Measurements from ENCODE around the gene MYO5A.
A peak's percentile ranks its signal among the peaks of the same experiment; 100 is the strongest.
"Not testable (repeated sequence)": the region's sequence is repeated elsewhere in the genome, so short reads cannot be mapped to it uniquely, and the experiment has no call there.

MYO5A gene

GRCh38 chr15:52540374-52541012 is 11.8 kb upstream of the MYO5A start:
- DNase-seq (ENCODE audit: low read depth): no peak

- DNase-seq (ENCODE audit: low read depth): no peak
Measured at GRCh38 chr15:52537459-52537858, 8.8 kb upstream of the MYO5A start.

GRCh38 chr15:52532427-52532826 is 3.7 kb upstream of the MYO5A start:
- no peak for DNase-seq (ENCODE audit: low read depth)

DNA sequence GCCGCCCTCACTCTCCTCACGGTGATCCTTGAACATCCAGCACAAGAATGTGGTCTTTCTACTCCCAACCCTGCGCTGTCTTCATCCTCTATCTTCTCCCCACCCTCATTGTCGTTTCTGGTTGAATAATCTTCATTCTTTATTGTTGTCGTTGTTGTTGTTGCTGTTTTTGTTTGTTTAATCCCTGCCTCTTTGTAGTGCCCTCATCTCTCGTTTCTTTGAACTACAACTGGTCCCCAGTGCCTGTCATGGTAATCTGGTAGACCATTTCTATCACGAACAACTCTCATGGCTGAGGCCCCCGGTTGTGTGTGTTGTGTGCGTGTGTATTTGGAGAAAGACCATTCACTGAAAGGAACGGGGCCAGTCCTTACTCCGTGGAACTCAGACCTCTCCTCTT is 1.3 kb upstream of the MYO5A start:
- no peak for DNase-seq (ENCODE audit: low read depth)

DNA sequence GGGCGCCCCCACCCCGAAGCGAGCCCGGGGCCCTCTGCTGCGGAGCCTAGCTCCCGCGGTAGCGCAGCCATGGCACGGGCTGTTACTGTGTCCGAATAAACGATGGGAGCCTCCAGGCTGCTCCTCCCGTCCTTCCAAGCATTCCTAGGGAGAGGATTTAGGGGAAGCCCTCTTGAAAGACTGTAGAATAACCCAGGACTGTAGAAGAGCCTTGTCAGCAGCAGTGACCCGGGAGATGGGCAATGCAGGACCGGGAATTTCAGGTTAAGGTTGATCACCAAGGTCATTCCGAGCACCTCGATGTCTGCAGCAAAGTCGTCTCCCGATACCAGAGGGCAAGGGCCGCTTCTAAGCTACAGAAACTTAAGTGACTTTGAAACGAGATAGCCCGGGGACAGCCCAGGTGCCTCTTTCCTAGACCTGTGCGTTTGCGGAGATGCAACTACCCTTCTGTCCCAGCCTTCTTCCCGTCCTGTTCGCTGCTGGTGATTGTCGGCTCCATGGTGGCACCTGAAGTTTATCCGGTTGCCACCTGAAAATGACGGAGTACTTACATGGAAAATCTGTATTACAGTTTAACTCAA is 753 bp upstream of the MYO5A start:
- no peak for DNase-seq (ENCODE audit: low read depth)

DNA sequence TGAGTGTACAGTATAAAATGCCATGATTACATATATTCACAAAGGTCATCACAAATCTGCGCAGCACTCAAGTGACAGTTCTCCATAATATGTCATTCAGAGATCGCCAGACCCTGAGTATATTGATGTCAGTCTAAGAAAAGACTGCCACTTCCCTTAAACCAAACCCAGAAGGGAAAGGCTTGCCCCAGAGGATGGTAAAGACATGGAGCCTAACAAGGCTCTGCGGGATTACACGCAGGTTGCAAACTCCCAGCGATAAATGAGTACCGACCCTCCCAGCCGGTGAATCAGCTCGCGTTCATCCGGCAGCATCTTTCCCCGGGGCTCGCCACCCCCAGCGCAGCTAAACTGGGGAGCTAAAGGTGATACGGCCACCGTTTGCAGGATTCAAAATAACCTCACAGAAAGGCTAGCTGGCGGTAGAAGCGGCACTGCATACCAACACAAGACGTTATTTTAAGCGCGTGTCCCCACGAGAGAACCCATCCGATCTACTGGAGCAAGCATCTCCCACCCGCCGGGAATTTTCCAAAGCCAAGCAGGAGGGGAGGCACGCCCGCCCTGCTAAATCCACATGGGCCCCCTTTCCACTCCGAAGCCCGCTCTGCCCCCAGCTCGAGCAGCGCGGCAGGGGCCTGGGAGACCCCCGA is 643 bp downstream of the MYO5A start:
- DNase-seq (ENCODE audit: low read depth): no peak

DNA sequence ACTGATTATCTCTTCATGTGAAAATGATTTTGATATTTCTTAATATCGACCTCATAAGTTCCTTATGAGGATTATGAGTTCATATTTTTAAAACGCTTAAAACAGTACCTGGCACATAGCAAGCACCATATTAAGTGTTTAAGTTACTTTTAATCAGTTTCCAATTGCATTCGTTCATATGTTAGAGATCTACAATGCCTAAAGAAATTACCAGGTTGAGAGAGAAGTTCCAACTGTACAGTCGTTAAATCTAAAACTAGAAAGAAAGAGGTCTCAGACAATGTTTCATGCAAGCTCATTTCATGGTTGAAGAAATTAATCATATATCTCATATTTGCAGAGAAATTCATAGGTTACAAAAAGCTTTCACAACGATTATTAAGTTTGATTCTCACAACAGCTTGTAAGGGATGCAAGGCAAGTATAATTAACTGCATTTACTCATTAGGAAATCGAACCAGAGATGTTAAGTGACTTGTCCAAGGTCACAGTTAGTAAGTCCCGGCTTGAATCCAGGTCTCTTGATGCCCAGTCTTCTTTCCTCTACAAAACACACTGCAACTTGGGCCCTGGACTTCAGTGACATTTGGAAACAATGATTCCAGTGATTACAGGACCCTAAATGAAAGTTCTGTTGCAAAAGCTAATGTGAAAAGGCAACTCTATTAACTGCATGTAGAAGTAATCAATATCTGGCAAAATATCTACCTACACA is 1.3 kb downstream of the MYO5A start:
- DNase-seq (ENCODE audit: low read depth): no peak

DNA sequence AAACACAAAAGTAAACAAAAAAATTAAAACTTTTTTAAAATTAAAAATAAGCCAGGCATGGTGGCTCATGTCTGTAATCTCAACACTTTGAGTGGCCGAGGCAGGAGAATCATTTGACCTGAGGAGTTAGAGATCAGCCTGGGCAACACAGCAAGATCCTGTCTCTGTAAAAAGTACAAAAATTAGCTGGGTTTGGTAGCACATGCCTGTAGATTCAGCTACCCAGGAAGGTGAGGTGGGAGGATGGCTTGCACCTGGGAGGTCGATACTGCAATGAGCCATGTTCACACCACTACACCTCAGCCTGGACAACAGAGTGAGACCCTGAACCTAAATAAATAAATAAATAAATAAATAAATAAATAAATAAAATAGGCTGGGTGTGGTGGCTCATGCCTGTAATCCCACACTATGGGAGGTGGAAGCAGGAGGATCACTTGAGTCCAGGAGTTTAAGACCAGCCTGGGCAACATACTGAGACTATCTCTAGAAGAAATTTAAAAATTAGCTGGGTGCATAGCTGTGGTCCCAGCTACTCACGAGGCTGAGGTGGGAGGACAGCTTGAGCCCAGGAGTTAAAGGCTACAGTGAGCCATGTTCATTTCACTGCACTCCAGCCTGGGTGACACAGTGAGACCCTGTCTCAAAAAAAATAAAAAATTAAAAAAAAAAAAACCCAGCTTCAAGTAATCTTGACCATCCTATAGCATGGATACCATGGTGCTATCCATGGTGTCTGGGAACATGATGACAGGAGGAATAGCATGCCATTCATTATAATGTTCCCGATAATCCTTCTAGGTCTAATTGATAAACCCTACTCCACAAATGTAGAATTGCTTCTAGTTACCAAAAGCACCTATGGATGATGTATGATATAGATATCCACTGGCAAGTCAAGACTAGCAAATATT is 4.2 kb downstream of the MYO5A start:
- no peak for DNase-seq (ENCODE audit: low read depth)

DNA sequence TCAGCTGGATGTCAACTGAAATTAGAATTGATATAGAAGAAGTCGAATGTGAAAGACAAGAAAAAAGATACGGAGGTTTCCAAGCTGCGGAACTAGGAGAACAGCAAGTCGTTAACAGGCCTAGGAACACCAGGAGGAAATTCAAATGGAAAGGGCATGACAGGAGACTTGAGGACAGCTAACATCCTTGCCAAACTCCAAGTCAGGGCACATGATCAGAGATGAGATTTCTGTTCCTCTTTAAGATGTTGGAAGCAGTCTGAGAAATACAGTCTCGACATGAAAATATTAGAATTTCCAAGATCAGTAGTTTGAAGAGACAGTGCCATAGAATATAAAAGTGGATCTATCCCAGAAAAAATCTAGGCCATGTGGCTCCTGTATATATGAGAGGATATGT is 5.0 kb downstream of the MYO5A start:
- DNase-seq (ENCODE audit: low read depth): no peak

DNA sequence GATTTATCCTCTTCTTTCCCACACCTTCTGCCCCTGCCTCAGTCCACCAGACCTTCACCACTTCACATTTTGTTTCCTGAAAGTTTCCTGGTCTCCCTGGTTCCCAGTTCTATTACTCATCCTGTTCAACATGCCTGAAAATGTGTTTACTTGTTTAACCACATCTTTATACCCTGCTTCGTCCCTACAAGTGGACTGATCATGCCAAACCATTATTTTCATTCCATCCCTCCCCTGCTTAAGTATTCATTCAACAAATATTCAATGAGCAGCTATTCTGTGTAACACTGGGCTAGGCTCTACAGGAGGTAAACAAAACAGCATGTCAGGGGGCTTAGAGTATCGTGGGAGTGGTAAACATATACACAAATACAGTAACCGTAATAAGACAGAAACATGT is 5.5 kb downstream of the MYO5A start:
- DNase-seq (ENCODE audit: low read depth): peak; percentile 90

DNA sequence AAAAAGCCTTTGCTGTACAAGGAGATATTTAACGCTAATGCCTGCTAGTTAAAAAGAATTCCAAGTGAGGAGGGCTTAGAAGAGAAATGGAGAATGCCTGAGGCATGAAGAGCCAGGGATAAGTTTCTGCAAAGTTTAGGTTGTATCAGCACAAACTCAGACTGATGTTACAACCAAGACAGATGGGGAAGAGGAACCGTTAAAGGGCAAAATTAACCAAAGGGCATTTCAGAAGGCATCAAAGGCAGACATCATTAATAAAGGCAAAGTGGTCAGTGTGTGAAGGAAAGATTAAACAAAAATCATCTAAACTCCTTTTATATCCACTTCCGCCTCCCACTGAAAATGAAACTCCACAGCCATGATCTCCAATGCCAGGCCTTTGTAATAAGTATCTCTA is 7.0 kb downstream of the MYO5A start:
- no peak for DNase-seq (ENCODE audit: low read depth)

GRCh38 chr15:52520421-52520820 is 8.3 kb downstream of the MYO5A start:
- DNase-seq (ENCODE audit: low read depth): no peak

DNA sequence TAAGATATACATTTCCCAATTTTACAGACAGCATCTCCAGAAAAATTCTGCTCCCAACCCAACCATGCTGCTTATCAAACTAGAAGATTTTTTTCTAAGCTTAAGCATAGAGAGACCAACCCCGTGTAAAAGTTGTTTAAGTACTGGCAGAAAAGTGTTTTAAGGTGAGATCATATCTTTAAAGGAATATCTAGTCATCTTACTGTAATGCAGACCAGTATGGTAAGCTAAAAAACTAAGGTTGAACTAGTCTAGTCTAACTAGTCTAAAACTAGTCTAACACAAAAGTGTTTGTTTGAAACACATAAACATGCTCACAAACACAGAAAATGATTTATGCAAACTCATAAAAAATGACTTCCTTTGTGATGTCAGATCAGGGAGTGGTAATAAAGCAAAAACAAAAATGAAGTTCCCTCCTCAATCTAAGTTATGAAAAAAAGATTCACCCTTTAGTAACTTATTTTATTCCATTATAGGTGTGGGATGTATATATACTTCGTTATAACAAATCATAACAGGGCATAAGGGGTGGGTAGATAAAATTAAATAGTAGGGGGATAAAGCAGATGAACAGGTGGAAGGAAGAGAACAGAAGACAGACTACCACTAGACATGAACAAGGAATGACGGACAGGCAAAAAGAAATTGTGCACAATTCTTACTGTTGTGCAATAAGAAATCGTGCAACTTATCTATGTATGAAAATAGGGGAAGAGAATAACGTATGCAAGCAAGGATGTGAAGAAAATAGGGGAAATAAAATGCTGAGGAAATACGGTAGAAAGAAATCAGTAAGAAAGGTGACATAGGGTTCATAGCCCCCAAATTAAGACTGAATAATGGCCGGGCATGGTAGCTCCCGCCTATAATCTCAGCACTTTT is 10.0 kb downstream of the MYO5A start:
- DNase-seq (ENCODE audit: low read depth): no peak

DNA sequence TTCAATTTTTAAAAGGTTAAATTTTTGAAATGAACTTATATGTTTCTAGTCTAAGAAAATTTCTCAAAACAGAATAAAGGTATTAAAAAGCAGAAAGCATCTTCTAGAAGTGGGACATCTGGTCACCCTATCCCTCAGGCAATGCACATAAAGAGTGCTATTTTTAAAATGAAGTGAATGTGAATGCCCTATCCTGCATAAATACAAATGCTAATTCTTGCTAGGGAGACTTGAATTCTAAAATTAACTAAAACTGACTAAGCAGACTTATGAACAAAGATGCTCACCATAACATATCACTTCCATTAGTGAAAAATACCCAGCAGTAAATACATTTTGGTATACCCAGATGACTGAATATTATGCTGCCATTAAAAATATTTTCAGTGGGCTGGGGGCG is 11.7 kb downstream of the MYO5A start:
- no peak for DNase-seq (ENCODE audit: low read depth)

- no peak for DNase-seq (ENCODE audit: low read depth)
Measured at GRCh38 chr15:52515343-52515742, 13.3 kb downstream of the MYO5A start.

DNA sequence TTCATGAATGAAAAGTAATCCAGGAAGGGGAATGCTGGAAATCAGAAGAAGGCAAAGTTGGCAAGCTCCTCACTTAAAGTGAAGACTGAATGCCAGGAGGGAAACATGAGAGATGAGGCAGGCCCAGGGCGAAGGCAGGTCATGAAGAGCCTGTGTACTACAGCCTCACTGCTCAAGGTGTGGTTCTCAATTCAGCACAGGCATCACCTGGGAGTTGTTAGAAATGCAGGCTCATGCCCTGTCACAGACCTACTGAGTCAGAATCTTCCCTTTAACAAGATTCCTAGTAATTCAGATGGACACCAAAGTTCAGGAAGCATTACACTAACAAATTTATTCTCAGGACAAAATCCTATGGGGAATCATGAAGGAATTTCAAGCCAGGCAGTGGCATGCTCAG is 14.2 kb downstream of the MYO5A start:
- no peak for DNase-seq (ENCODE audit: low read depth)

GRCh38 chr15:52512869-52513268 is 15.8 kb downstream of the MYO5A start:
- DNase-seq (ENCODE audit: low read depth): not testable (repeated sequence)

- DNase-seq (ENCODE audit: low read depth): no peak
Measured at GRCh38 chr15:52511084-52511483, 17.6 kb downstream of the MYO5A start.

DNA sequence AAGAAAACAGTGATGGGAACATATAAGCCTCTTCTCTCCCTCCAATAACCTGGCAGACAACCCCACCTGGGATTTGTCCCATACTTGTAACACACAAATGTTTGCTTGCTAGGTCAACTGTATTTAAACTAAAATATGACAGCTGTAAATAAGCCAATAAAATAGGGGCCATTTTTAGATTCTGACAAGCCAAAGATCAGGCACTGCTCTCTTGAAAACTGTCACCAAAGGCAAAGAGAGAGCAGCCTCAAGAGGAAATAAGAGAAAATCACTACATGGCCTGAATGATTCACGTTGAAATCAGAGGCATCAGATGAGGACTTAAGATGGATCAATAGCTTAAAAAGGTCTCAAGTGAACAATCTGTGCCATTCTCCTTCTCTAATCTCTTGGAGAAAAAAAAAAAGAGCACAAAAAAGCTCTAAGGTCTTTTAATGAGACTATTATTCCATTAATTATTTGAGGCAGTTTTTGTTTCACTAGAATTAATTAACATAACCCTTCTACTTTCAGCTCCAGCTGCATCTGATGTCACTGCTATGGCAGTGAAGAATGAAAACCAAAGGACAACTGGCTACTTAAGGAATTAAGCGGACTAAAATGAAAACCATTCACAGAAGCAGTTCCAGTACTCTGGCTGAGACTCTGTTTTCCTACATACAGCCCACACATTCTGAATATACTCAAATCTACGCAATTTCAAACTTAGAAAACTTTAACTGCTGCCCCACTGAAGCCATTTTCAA is 19.0 kb downstream of the MYO5A start:
- DNase-seq (ENCODE audit: low read depth): no peak

DNA sequence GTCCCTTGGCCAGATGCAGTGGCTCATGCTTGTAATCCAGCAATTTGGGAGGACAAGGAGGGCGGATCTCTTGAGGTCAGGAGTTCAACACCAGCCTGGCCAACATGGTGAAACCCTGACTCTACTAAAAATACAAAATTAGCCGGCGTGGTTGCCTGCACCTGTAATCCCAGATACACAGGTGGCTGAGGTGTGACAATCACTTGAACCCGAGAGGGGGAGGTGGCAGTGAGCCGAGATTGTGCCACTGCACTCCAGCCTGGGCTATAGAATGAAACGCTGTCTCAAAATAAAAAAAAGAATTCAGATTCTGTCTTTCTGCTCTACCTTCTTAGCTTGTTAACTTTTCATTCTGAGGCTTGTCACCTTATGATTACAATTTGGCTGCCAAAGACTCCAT is 22.1 kb downstream of the MYO5A start:
- DNase-seq (ENCODE audit: low read depth): no peak
